Choroid plexus epithelial cell (primary cell): ENCODE data around the gene SERPINA1.

Experiments
- DNase-seq: peaks from one replicate; pipeline ENCODE4 v3.0.0-alpha.2; 2010; ENCODE audit warnings: low read depth
- H3K4me3 ChIP-seq: 2 replicates; pipeline ENCODE4 v1.5.1; 2011; ENCODE audit warnings: low read depth, mild to moderate bottlenecking, control low read depth, low read length, moderate library complexity
- TF ChIP-seq, protein P1 (sequence below): conservative IDR thresholded peaks from 2 replicates; pipeline ENCODE4 v1.5.1; 2011; ENCODE audit warnings: low read depth, mild to moderate bottlenecking, control low read depth, inconsistent platforms, low read length, moderate library complexity

Gene SERPINA1

DNA sequence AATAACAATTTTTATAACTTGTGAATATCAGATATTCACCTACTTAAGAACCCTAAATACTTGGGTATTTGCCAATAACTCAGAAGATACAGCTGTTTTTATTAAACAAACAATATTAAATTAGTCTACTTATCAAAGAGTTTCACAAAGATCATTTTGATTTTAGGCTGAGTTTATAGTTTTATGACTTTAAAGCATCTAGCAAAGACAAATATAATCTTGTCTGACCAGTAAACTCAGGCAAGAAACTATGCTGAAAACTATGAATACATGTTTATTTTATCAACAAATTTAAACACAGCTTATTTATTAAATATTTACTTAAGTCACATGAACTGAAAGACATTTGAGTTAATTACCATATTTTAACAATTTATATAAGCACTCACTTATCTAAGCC lies 18.5 kb upstream of the SERPINA1 start:
- H3K4me3 ChIP-seq = no peak overlapping the region
- no peak for DNase-seq
- TF ChIP-seq, protein P1, sequence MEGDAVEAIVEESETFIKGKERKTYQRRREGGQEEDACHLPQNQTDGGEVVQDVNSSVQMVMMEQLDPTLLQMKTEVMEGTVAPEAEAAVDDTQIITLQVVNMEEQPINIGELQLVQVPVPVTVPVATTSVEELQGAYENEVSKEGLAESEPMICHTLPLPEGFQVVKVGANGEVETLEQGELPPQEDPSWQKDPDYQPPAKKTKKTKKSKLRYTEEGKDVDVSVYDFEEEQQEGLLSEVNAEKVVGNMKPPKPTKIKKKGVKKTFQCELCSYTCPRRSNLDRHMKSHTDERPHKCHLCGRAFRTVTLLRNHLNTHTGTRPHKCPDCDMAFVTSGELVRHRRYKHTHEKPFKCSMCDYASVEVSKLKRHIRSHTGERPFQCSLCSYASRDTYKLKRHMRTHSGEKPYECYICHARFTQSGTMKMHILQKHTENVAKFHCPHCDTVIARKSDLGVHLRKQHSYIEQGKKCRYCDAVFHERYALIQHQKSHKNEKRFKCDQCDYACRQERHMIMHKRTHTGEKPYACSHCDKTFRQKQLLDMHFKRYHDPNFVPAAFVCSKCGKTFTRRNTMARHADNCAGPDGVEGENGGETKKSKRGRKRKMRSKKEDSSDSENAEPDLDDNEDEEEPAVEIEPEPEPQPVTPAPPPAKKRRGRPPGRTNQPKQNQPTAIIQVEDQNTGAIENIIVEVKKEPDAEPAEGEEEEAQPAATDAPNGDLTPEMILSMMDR = no peak

DNA sequence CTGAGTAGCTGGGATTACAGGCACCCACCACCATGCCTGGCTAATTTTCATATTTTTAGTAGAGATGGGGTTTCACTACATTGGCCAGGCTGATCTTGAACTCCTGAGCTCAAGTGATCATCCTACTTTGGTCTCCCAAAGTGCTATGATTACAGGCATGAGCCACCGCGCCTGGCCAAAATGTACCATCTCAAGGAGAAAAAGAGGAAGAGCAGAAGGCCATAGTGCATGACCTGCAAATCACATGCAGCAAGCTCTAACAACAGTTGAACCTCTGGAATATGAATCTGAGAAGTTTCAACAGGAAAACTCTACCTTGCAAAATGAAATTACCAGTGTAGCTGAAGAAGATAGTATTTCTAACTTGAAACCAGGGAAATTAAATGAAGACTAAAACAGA lies 17.1 kb upstream of the SERPINA1 start:
- no peak for DNase-seq
- TF ChIP-seq, protein P1 = no peak
- H3K4me3 ChIP-seq = no peak overlapping the region

GRCh38 chr14:94404561-94404960 lies 16.2 kb upstream of the SERPINA1 start:
- no peak overlapping the region for H3K4me3 ChIP-seq
- TF ChIP-seq, protein P1 = no peak
- DNase-seq = no peak

DNA sequence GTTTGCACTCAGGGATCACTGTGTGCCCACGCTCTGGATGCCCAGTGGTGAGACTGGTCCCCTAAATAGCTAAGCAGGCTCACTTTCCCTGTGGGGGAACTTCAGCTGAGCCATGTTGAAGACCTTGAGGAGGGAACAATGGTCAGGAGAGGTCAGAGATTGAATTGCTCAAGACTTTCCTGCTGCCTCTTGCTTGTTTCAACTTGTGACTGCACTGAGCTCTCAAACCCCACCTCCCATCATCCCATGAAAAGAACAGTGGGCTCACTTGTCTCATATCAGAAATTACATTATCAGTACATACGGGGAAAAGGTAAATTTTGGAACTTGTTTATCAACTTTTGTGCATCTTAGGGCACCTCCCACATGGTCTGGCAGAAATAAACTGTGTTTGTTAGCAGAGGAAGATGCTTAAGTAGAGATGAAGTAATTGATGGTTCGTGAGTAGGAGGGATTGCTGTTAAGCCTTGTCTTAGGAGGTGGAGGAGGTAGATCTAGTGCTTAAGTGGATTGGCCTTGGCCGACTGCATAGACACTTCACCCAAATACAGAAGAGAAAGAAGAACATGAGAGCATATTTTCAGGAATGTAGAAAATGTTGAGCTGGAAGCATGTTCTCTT lies 15.0 kb upstream of the SERPINA1 start:
- DNase-seq = no peak
- TF ChIP-seq, protein P1 = no peak
- no peak overlapping the region for H3K4me3 ChIP-seq

GRCh38 chr14:94401083-94401482 lies 12.7 kb upstream of the SERPINA1 start:
- no peak overlapping the region for H3K4me3 ChIP-seq
- no peak for DNase-seq
- TF ChIP-seq, protein P1 = no peak

- TF ChIP-seq, protein P1 = no peak
Measured at GRCh38 chr14:94400422-94400841, 12.0 kb upstream of the SERPINA1 start.

DNA sequence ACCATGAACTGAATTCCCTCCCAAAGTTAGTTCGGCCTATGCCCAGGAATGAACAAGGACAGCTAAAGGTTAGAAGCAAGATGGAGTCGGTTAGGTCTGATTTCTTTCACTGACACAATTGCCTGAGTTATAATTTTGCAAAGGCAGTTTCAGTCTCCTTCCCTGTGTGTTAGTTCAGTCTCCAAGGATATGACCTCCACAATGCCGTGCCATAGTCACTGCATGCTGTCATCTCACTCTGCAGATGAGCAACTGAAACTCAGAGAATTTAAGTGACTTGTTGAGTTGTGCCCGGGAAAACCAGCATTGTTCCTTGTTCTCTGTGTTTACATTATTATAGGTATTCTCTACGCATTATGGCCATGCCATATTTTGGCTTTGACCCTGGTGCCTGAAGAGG lies 10.1 kb upstream of the SERPINA1 start:
- TF ChIP-seq, protein P1 = no peak
- no peak overlapping the region for H3K4me3 ChIP-seq
- DNase-seq = no peak

More at GRCh38 chr14:94400422-94400841, 12.0 kb upstream of the SERPINA1 start:
- no peak for DNase-seq
- no peak overlapping the region for H3K4me3 ChIP-seq
